A549 (cell line): ENCODE results near the gene TET2. TPM values are rescaled to one million over a fixed set of nuclear protein-coding genes. Genes with fewer than 3 reads are reported as not detected.

Source experiments
- ATAC-seq, 2 experiments: fragments of 200-7000 bp in 1 of 2; fragments of >200 bp in 1 of 2; cut with Nextera tagmentation in 1 of 2; cut with Tn5 transposase in 1 of 2; 3 replicates each; pipeline versions ENCODE4 v1.8.0 to v1.9.1; 2018 to 2020; ENCODE audit warnings: mild to moderate bottlenecking in 1 of 2, moderate library complexity in 1 of 2
- CTCF ChIA-PET: fragments of 300-600 bp; sonication (Branson Sonifier 250); formaldehyde crosslinking; extraction: SDS; loops from one replicate; lab custom pipeline; 2021; ENCODE audit warnings: antibody characterized with exemption, inconsistent platforms; lab: Yijun Ruan, JAX
- POLR2A ChIA-PET: fragments of 350-600 bp; formaldehyde crosslinking; extraction: SDS; loops from one replicate; lab custom pipeline; 2021; ENCODE audit warnings: antibody characterized with exemption, inconsistent platforms; lab: Yijun Ruan, JAX
- DNase-seq, 2 experiments: peaks; one replicate each; pipeline versions ENCODE4 v3.0.0 to v3.0.0-alpha.2; 2011 to 2016; ENCODE audit warnings: low read depth in 1 of 2, low spot score in 1 of 2
- FAIRE-seq: peaks from 2 replicates; lab custom pipeline; 2011; peaks lifted over from hg19 to GRCh38; lab: Jason Lieb, UNC
- H3K27ac ChIP-seq, 2 experiments: fragments of >200 bp; sonication (Bioruptor Twin); formaldehyde crosslinking; 3 replicates each; pipeline ENCODE4 v1.5.1; 2016 to 2017
- H3K4me1 ChIP-seq: fragments of >200 bp; sonication (Bioruptor Twin); formaldehyde crosslinking; 3 replicates; pipeline ENCODE4 v1.6.1; 2016
- H3K4me2 ChIP-seq: fragments of >200 bp; sonication (Bioruptor Twin); formaldehyde crosslinking; 3 replicates; pipeline ENCODE4 v1.6.1; 2016
- H3K4me3 ChIP-seq: fragments of >200 bp; sonication (Bioruptor Twin); formaldehyde crosslinking; 3 replicates; pipeline ENCODE4 v1.5.1; 2016
- H3K9me3 ChIP-seq: fragments of >200 bp; sonication (Bioruptor Twin); formaldehyde crosslinking; 3 replicates; pipeline ENCODE4 v1.6.1; 2016
- CTCF ChIP-seq: fragments of >200 bp; sonication (Bioruptor Twin); formaldehyde crosslinking; IDR thresholded peaks from 3 replicates; pipeline ENCODE4 v1.5.1; 2016
- EP300 ChIP-seq, 2 experiments: fragments of >200 bp; sonication (Bioruptor Twin); formaldehyde crosslinking; IDR thresholded peaks; 2 replicates in 1 of 2; 3 replicates in 1 of 2; pipeline ENCODE4 v1.6.1; 2016 to 2017
- FOXS1 ChIP-seq: fragments of 250-450 bp; sonication (Bioruptor Pico); IDR thresholded peaks from 2 replicates; pipeline ENCODE4 v1.5.0; 2020; ENCODE audit warnings: mild to moderate bottlenecking, moderate library complexity
- JUNB ChIP-seq: fragments of >200 bp; sonication (Bioruptor Twin); formaldehyde crosslinking; IDR thresholded peaks from 2 replicates; pipeline ENCODE4 v1.6.1; 2016
- MYC ChIP-seq: IDR thresholded peaks from 2 replicates; pipeline ENCODE4 v1.6.1; 2012; ENCODE audit warnings: mild to moderate bottlenecking, inconsistent platforms, low read length, improper control_type of control experiment, borderline replicate concordance
- RAD21 ChIP-seq, 2 experiments: fragments of >200 bp in 1 of 2; sonication (Bioruptor Twin) in 1 of 2; formaldehyde crosslinking in 1 of 2; IDR thresholded peaks in 1 of 2; conservative IDR thresholded peaks in 1 of 2; 2 replicates in 1 of 2; 3 replicates in 1 of 2; pipeline ENCODE4 v1.6.1; 2012 to 2018; ENCODE audit warnings: inconsistent platforms in 1 of 2
- RCOR1 ChIP-seq: fragments of 150-350 bp; IDR thresholded peaks from 2 replicates; pipeline ENCODE4 v1.6.1; 2014; ENCODE audit warnings: antibody characterized with exemption, low read length, low read depth
- RNF2 ChIP-seq: fragments of 200-600 bp; sonication (generic); IDR thresholded peaks from 2 replicates; pipeline ENCODE4 v1.6.1; 2016; ENCODE audit warnings: low read depth, mild to moderate bottlenecking, antibody characterized with exemption, moderate library complexity, borderline replicate concordance
- SMC3 ChIP-seq: fragments of >200 bp; sonication (Bioruptor Twin); formaldehyde crosslinking; IDR thresholded peaks from 3 replicates; pipeline ENCODE4 v1.6.1; 2018; ENCODE audit warnings: inconsistent platforms
- TP53 ChIP-seq: fragments of 250-450 bp; sonication (Bioruptor Pico); IDR thresholded peaks from 2 replicates; pipeline ENCODE4 v1.5.0; 2021; ENCODE audit warnings: mild to moderate bottlenecking, moderate library complexity
- ZNF302 ChIP-seq: fragments of 250-450 bp; sonication (Bioruptor Pico); IDR thresholded peaks from 2 replicates; pipeline ENCODE4 v1.9.0; 2021; ENCODE audit warnings: inconsistent platforms, mild to moderate bottlenecking, moderate library complexity
- whole genome bisulfite sequencing: methylation state at CpG from one replicate; pipeline ENCODE4 v1.1.6; 2017; ENCODE audit errors: missing lambda C conversion rate; 5-methylcytosine and 5-hydroxymethylcytosine counted together
- polyA plus RNA-seq, 4 experiments: library from polyadenylated mRNA; depleted of rRNA in 3 of 4; stranded (reverse); fragments of >200 nt; fragmentation: RNase III in 1 of 4; extraction: RNeasy Plus Mini Kit Qiagen cat#74134 plus additional on column Dnase treatment in 1 of 4; gene quantifications; 2 replicates in 3 of 4; 3 replicates in 1 of 4; pipeline ENCODE4 v1.2.3, GENCODE V29; 2011 to 2017
- TF ChIP-seq, protein P1 (sequence below): fragments of 250-450 bp; sonication (Bioruptor Pico); IDR thresholded peaks from 2 replicates; pipeline ENCODE4 v1.5.0; 2021; ENCODE audit warnings: mild to moderate bottlenecking, moderate library complexity, borderline replicate concordance
- TF ChIP-seq, protein P2 (sequence below): fragments of 200-600 bp; sonication (generic); IDR thresholded peaks from 2 replicates; pipeline ENCODE4 v1.6.1; 2016; ENCODE audit warnings: antibody characterized with exemption, mild to moderate bottlenecking, moderate library complexity
- TF ChIP-seq, protein P3 (sequence below): fragments of 150-350 bp; IDR thresholded peaks from 2 replicates; pipeline ENCODE4 v1.6.1; 2014; ENCODE audit warnings: low read depth, mild to moderate bottlenecking, low read length

The TET2 gene
- polyA plus RNA-seq, 2 of the 4 experiments (the other 2 are of a cell fraction), result 2.2 to 6.6 TPM

DNA sequence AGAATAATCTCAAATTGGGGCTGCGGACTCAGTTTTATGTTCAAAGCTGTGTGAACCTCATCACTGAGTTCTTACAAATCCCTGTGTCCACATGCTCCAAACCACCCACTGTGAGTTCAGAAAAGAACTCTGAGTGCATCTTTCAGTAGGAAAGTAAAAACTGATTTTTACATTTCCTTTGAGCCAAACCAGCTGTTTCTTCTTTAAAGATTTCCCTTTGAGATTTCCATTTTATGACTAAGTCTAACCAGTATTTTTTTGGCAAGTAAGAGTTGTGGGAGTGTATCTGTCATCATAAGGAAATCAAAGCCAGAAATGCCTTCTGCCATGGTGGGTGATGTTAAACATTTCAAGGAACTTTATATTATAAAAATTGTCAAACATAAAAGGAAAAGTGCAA lies 100.0 kb downstream of the TET2 start (continued):
- TF ChIP-seq FOXS1 (CRISPR knock-in tag), result no peak

- Histone ChIP-seq H3K4me3 (no peak overlapping the region), H3K4me2 (no peak overlapping the region), H3K9me3 (no peaks in the 10 kb centered on the region), H3K4me1 (no peaks in the 10 kb centered on the region), H3K27ac (no peak overlapping the region)
- no peak for ATAC-seq
- 30% methylated on average over 1 of the region's 1 CpG for WGBS
- ChIA-PET CTCF (no interaction called here), POLR2A (no interaction called here)
- TF ChIP-seq CTCF (no peak), TP53 (CRISPR knock-in tag) (no peak), RCOR1 (no peak), RNF2 (no peak), EP300 (IDR thresholded peaks at IDR 0.05) (no peak)
- no peak for FAIRE-seq
- no peak for DNase-seq
These were observed 101.9 kb downstream of the TET2 start for GRCh38 chr4:105248613-105249012.

GRCh38 chr4:105257817-105258495 lies 111.3 kb downstream of the TET2 start:
- TF ChIP-seq, protein P1, sequence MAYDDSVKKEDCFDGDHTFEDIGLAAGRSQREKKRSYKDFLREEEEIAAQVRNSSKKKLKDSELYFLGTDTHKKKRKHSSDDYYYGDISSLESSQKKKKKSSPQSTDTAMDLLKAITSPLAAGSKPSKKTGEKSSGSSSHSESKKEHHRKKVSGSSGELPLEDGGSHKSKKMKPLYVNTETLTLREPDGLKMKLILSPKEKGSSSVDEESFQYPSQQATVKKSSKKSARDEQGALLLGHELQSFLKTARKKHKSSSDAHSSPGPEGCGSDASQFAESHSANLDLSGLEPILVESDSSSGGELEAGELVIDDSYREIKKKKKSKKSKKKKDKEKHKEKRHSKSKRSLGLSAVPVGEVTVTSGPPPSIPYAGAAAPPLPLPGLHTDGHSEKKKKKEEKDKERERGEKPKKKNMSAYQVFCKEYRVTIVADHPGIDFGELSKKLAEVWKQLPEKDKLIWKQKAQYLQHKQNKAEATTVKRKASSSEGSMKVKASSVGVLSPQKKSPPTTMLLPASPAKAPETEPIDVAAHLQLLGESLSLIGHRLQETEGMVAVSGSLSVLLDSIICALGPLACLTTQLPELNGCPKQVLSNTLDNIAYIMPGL (CRISPR knock-in tag), result no peak
- TF ChIP-seq, protein P2, sequence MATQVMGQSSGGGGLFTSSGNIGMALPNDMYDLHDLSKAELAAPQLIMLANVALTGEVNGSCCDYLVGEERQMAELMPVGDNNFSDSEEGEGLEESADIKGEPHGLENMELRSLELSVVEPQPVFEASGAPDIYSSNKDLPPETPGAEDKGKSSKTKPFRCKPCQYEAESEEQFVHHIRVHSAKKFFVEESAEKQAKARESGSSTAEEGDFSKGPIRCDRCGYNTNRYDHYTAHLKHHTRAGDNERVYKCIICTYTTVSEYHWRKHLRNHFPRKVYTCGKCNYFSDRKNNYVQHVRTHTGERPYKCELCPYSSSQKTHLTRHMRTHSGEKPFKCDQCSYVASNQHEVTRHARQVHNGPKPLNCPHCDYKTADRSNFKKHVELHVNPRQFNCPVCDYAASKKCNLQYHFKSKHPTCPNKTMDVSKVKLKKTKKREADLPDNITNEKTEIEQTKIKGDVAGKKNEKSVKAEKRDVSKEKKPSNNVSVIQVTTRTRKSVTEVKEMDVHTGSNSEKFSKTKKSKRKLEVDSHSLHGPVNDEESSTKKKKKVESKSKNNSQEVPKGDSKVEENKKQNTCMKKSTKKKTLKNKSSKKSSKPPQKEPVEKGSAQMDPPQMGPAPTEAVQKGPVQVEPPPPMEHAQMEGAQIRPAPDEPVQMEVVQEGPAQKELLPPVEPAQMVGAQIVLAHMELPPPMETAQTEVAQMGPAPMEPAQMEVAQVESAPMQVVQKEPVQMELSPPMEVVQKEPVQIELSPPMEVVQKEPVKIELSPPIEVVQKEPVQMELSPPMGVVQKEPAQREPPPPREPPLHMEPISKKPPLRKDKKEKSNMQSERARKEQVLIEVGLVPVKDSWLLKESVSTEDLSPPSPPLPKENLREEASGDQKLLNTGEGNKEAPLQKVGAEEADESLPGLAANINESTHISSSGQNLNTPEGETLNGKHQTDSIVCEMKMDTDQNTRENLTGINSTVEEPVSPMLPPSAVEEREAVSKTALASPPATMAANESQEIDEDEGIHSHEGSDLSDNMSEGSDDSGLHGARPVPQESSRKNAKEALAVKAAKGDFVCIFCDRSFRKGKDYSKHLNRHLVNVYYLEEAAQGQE, result no peak
- no peak for TF ChIP-seq MYC
- no peak for TF ChIP-seq JUNB
- TF ChIP-seq ZNF302 (CRISPR knock-in tag), result no peak
- TF ChIP-seq RAD21 (conservative IDR thresholded peaks at IDR 0.05 in 1 of 2, IDR thresholded peaks at IDR 0.05 in 1 of 2), result no peak
- no peak for TF ChIP-seq RNF2
- TF ChIP-seq SMC3, result no peak
- TF ChIP-seq CTCF, result no peak
- TF ChIP-seq, protein P3, sequence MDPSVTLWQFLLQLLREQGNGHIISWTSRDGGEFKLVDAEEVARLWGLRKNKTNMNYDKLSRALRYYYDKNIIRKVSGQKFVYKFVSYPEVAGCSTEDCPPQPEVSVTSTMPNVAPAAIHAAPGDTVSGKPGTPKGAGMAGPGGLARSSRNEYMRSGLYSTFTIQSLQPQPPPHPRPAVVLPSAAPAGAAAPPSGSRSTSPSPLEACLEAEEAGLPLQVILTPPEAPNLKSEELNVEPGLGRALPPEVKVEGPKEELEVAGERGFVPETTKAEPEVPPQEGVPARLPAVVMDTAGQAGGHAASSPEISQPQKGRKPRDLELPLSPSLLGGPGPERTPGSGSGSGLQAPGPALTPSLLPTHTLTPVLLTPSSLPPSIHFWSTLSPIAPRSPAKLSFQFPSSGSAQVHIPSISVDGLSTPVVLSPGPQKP, result no peak
- 90% methylated on average over 1 of the region's 1 CpG for WGBS
- no peak overlapping the region for H3K4me2 ChIP-seq
- DNase-seq, result no peak
- no peaks in the 10 kb centered on the region for H3K4me1 ChIP-seq
- POLR2A ChIA-PET, result no interaction called here
- FAIRE-seq, result no peak
- H3K27ac ChIP-seq, result no peak overlapping the region
- no peak overlapping the region for H3K4me3 ChIP-seq
- ATAC-seq, result no peak
- CTCF ChIA-PET, result no interaction called here
- H3K9me3 ChIP-seq, result no peaks in the 10 kb centered on the region
